ENCODE results near the gene ERV3-1. TPM values are rescaled to one million over a fixed set of nuclear protein-coding genes. Genes with fewer than 3 reads are reported as not detected.

ERV3-1 gene
- total RNA-seq, 1 experiment from 2014 or later = 23.1 TPM

GRCh38 chr7:64978497-64979203 lies 27.8 kb downstream of the ERV3-1 start:
- H3K9me3 ChIP-seq (ENCODE audit: control insufficient read depth, insufficient read depth, low read depth, low read length) = peaks cover 83% of the 10 kb centered on the region
- TF ChIP-seq TCF7L2 (IDR thresholded peaks at IDR 0.05; ENCODE audit: low read depth, low read length) = no peak
- H3K4me3 ChIP-seq (ENCODE audit: low read depth in 2 of 2, low read length in 2 of 2) = no peak overlapping the region
- intact Hi-C loops (cut with micrococcal nuclease; ENCODE audit: unreplicated experiment) = no loop called here
- H3K27me3 ChIP-seq (ENCODE audit: control insufficient read depth, insufficient read depth, low read length) = no peaks in the 10 kb centered on the region
- in situ Hi-C loops (cut with HindIII; ENCODE audit: low pct_unique_long_range_greater_than_20kb, low sequenced_read_pairs) = no loop called here
- POLR2A ChIA-PET = no interaction called here
- H3K36me3 ChIP-seq (ENCODE audit: control insufficient read depth, insufficient read depth, low read length) = peaks cover 2% of the 10 kb centered on the region; the same call in 1 of the 2 replicates
- no TSS peak for BruUV-seq (replicated peaks)
- DNase-seq (ENCODE audit: low read depth, low spot score) = no peak
- no peaks in the 10 kb centered on the region for H3K4me1 ChIP-seq (ENCODE audit: control insufficient read depth, insufficient read depth, low read length)
- ATAC-seq = no peak
- no peak overlapping the region for H3K27ac ChIP-seq (ENCODE audit: low read length)
- CTCF ChIA-PET = no interaction called here

GRCh38 chr7:64965594-64965993 lies 40.9 kb downstream of the ERV3-1 start:
- no peak for ATAC-seq
- Histone ChIP-seq H3K27me3 (ENCODE audit: control insufficient read depth, insufficient read depth, low read length) (no peaks in the 10 kb centered on the region), H3K9me3 (ENCODE audit: control insufficient read depth, insufficient read depth, low read depth, low read length) (peaks cover 8% of the 10 kb centered on the region), H3K4me1 (ENCODE audit: control insufficient read depth, insufficient read depth, low read length) (no peaks in the 10 kb centered on the region), H3K4me3 (ENCODE audit: low read depth in 2 of 2, low read length in 2 of 2) (no peak overlapping the region), H3K27ac (ENCODE audit: low read length) (no peak overlapping the region), H3K36me3 (ENCODE audit: control insufficient read depth, insufficient read depth, low read length) (no peaks in the 10 kb centered on the region)
- in situ Hi-C loops (cut with HindIII; ENCODE audit: low pct_unique_long_range_greater_than_20kb, low sequenced_read_pairs) = no loop called here
- TF ChIP-seq TCF7L2 (IDR thresholded peaks at IDR 0.05; ENCODE audit: low read depth, low read length) (no peak), REST (IDR thresholded peaks at IDR 0.05; ENCODE audit: insufficient read depth in 1 of 2, low read depth in 2 of 2, low read length in 1 of 2) (no peak), SIN3A (IDR thresholded peaks at IDR 0.05; ENCODE audit: borderline replicate concordance, insufficient read depth, low read depth, low read length) (no peak), CTCF (IDR thresholded peaks at IDR 0.05) (no peak), POLR2AphosphoS5 (IDR thresholded peaks at IDR 0.05; ENCODE audit: low read depth, low read length) (no peak)
- BruUV-seq (replicated peaks) = no TSS peak
- CTCF ChIA-PET = no interaction called here
- POLR2A ChIA-PET = no interaction called here
- intact Hi-C loops (cut with micrococcal nuclease; ENCODE audit: unreplicated experiment) = no loop called here
- DNase-seq (ENCODE audit: low read depth, low spot score) = no peak

GRCh38 chr7:64959072-64959747 lies 47.3 kb downstream of the ERV3-1 start:
- in situ Hi-C loops (cut with HindIII; ENCODE audit: low pct_unique_long_range_greater_than_20kb, low sequenced_read_pairs) = no loop called here

More at GRCh38 chr7:64959072-64959747, 47.3 kb downstream of the ERV3-1 start:
- no TSS peak for BruUV-seq (replicated peaks)
- TF ChIP-seq REST (IDR thresholded peaks at IDR 0.05; ENCODE audit: insufficient read depth in 1 of 2, low read depth in 2 of 2, low read length in 1 of 2) = no peak
- no peak for TF ChIP-seq TCF7L2 (IDR thresholded peaks at IDR 0.05; ENCODE audit: low read depth, low read length)
- no peak for TF ChIP-seq CTCF (IDR thresholded peaks at IDR 0.05)
- no peak for TF ChIP-seq POLR2AphosphoS5 (IDR thresholded peaks at IDR 0.05; ENCODE audit: low read depth, low read length)
- no peak for TF ChIP-seq SIN3A (IDR thresholded peaks at IDR 0.05; ENCODE audit: borderline replicate concordance, insufficient read depth, low read depth, low read length)
- intact Hi-C loops (cut with micrococcal nuclease; ENCODE audit: unreplicated experiment) = no loop called here
- CTCF ChIA-PET = no interaction called here
- H3K27ac ChIP-seq (ENCODE audit: low read length) = no peak overlapping the region
- DNase-seq (ENCODE audit: low read depth, low spot score) (no peak), ATAC-seq (no peak)
- H3K4me1 ChIP-seq (ENCODE audit: control insufficient read depth, insufficient read depth, low read length) = no peaks in the 10 kb centered on the region
- POLR2A ChIA-PET = no interaction called here
- H3K27me3 ChIP-seq (ENCODE audit: control insufficient read depth, insufficient read depth, low read length) = no peaks in the 10 kb centered on the region
- no peak overlapping the region for H3K4me3 ChIP-seq (ENCODE audit: low read depth in 2 of 2, low read length in 2 of 2)
- H3K36me3 ChIP-seq (ENCODE audit: control insufficient read depth, insufficient read depth, low read length) = no peaks in the 10 kb centered on the region
- no peaks in the 10 kb centered on the region for H3K9me3 ChIP-seq (ENCODE audit: control insufficient read depth, insufficient read depth, low read depth, low read length)
